ENCODE results near the gene COPE.

- TF ChIP-seq, protein P1, sequence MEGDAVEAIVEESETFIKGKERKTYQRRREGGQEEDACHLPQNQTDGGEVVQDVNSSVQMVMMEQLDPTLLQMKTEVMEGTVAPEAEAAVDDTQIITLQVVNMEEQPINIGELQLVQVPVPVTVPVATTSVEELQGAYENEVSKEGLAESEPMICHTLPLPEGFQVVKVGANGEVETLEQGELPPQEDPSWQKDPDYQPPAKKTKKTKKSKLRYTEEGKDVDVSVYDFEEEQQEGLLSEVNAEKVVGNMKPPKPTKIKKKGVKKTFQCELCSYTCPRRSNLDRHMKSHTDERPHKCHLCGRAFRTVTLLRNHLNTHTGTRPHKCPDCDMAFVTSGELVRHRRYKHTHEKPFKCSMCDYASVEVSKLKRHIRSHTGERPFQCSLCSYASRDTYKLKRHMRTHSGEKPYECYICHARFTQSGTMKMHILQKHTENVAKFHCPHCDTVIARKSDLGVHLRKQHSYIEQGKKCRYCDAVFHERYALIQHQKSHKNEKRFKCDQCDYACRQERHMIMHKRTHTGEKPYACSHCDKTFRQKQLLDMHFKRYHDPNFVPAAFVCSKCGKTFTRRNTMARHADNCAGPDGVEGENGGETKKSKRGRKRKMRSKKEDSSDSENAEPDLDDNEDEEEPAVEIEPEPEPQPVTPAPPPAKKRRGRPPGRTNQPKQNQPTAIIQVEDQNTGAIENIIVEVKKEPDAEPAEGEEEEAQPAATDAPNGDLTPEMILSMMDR (IDR thresholded peaks at IDR 0.05) = no peak
- TF ChIP-seq POLR2A (IDR thresholded peaks at IDR 0.05) (no peak), POLR2AphosphoS5 (IDR thresholded peaks at IDR 0.05) (no peak)
Measured at GRCh38 chr19:18900700-18901481, 18.3 kb downstream of the COPE start.
